Hepatic stellate cell (primary cell): ENCODE data around the gene SFTA2.
A peak's percentile ranks its signal among the peaks of the same experiment; 100 is the strongest.

Experiments used
- DNase-seq: peaks from one replicate; pipeline ENCODE4 v3.0.0; 2011; ENCODE audit warnings: low spot score

SFTA2 gene

DNA sequence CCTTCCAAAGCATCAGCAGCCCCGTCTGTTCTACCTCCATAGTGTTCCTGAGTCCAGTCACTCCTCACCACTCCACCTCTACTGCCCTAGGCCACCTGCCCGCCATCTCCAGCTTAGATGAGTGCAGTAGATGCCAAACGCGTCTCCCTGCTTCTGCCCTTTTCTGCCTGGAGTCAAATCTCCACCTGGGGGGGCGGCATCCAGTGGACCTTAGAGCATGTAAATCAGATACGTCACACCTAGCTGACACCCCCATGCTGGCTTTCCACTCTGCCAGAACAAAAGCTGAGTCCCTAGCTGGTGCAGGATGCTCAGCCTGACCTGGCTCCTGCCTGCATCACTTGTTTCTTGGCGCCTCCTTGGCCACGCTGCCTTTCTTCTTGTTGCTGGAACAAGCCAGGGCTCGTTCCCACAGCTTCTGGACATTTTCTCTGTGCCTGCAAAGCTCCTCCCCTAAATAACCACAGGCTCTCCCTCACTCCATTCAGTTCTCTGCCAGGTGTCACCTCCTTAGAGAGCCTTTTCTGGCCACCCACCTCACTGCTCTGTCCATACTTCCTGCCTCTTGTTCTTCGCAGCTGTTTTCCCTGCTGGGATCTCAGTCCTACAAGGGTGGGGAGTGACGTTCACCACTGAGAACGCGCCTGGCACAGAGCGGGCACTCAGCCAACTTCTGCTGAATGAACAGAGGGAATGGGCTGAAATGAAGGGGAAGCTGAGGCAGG lies 41.9 kb downstream of the SFTA2 start:
- DNase-seq: no peak

DNA sequence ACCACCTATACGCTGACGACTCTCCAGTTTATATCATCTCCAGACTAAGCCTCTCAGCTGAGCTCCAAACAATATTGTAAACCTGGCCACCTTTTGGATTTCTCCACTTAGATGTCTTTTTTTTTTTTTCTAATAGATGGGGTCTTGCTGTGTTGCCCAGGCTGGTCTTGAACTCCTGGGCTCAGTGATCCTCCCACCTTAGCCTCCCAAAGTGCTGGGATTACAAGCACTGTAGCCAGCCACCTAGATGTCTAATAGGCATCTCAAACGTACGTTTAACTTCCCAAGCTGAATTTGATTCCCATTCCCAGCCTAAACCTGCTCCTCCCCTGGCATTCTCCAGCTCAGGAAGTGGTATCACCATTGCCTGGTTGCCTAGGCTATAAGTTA lies 42.5 kb downstream of the SFTA2 start:
- no peak for DNase-seq

DNA sequence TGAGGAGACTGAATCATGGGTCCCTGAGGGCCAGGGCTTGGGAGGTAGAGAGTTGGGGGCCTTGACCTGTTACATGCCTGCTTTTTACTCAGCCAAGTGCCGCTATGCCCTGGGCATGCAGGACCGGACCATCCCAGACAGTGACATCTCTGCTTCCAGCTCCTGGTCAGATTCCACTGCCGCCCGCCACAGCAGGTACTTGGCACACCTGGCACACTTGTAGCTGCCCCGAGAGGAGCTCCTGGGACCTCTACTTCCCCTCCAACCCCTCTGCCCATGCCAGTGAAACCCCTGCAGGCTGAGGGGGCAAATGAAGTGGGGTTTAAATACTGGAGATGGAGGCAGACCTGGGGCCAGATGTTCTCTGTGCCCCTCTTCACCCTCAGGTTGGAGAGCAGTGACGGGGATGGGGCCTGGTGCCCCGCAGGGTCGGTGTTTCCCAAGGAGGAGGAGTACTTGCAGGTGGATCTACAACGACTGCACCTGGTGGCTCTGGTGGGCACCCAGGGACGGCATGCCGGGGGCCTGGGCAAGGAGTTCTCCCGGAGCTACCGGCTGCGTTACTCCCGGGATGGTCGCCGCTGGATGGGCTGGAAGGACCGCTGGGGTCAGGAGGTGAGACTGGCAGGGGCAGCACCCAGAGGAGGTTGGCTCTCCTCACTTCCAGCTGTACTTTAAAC lies 43.0 kb downstream of the SFTA2 start:
- no peak for DNase-seq

DNA sequence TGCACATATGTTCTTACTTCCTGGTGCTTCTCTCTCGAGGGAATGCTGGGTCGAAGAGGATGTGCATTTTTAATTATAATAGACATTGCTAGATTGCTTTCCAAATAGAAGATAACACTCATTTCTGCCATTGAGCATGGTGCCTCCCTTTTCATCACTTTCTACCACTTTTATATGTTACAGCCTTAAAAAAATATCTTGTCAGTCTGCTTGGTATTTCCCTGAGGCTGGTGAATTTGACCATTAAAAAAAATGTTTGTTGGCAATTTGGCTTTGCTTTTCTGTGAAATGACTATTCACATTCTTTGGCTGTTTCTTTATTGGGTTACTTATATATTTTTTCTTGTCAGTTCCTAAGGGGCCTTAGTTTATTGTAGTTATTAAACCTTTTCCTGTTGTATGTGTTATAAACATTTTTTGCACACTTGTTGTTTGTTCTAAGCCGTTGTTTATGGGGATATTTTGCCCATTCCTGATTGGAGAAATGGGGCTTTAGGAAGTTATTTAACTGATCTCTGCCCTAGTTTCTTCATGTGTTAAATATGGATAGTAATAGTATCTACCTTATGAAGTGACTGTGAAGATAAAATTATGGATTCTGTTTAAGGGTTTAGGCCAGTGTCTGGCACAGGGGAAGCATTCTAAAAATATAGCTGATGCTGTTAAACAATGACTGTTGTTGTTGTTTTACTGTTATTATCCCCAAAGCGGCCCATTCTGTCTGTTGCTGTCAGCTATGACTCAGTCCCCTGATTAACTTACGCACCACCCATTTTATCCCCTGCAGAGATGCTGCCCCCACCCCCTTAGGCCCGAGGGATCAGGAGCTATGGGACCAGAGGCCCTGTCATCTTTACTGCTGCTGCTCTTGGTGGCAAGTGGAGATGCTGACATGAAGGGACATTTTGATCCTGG lies 43.8 kb downstream of the SFTA2 start:
- peak; percentile 79 for DNase-seq

DNA sequence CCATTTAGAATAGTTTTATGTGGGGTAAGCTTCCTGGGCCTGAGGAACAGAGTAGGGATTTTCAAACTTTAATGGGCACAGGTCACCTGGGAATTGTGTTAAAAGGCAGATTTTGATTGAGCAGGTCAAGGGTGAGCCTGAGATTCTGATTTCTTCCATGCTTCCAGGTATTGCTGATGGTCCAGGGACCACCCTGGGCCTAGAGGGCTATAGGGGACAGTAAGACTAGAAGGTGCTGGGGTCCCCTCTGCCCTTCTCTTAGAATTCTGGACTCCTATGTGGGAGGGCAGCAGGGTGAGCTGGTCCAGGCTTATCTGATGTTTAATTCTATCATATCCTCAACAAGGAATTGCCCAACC lies 45.1 kb downstream of the SFTA2 start:
- DNase-seq: no peak

DNA sequence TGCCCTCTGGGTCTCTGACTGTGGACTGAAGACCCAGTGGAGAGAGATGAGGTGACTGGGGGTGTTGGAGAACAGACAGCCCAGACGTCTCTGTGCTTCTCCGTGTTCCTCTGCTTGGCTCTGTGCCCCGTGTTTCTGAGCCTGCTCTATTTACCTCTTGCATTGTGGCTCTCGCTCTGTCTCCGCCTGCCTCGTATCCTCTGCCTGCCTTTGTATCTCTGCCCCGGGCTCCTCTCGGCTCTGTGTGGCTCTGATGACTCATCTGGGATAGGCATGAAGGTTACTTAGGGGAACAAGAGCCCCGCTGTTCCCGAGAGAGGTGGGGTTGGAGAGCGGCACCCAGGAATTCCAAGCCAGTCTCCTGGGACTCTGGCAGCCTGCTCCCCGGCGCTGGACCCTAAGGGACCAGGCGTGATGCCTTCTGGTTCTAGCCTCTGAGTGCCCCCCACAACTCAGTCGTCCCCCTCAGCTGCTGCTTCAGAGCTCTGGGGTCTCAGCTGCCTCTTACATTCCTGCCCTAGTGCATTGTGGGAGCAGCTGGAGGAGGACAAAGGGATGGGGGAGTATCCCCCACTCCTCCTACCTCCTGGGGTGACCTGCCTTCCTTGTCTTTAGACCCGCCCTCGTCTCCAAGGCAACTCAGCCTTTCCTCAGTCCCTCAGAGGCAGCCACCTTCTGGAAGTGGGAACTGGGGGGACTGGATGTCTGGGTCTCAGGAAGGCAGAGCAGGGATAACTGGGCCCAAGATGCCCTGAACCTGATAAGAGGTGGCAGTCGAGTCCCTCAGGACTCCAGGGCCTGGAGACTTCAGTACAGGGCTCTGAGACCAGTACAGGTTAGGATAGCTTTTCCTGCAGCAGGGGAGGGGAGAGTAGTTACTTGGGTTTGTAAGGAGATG lies 45.7 kb downstream of the SFTA2 start:
- peak; percentile 88 for DNase-seq

DNA sequence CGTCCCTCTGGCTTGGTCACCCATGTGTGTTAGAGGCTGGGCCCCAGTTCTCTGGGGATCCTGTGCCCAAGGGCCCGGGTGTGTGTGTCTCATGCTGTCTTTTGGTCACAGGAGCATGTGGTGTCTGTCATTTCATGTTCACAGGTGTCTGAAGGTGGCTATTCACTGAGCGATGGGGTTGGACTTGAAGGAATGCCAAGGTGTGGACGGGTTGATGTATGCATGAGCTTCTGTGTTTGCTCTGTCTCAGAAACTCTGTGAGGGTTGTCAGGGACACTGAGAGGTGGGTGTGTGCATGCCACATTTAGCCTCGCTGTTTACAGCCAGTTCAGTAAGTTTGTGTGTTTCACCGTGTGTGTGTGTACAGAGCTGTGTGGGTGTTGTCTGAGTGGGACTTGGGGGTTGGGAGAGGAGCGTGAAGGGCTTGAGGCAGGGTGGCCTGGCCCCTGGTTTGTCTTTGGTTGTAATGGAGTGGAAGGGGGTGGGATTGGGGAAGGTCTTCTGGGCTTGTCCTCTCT lies 46.4 kb downstream of the SFTA2 start:
- peak; percentile 38 for DNase-seq

DNA sequence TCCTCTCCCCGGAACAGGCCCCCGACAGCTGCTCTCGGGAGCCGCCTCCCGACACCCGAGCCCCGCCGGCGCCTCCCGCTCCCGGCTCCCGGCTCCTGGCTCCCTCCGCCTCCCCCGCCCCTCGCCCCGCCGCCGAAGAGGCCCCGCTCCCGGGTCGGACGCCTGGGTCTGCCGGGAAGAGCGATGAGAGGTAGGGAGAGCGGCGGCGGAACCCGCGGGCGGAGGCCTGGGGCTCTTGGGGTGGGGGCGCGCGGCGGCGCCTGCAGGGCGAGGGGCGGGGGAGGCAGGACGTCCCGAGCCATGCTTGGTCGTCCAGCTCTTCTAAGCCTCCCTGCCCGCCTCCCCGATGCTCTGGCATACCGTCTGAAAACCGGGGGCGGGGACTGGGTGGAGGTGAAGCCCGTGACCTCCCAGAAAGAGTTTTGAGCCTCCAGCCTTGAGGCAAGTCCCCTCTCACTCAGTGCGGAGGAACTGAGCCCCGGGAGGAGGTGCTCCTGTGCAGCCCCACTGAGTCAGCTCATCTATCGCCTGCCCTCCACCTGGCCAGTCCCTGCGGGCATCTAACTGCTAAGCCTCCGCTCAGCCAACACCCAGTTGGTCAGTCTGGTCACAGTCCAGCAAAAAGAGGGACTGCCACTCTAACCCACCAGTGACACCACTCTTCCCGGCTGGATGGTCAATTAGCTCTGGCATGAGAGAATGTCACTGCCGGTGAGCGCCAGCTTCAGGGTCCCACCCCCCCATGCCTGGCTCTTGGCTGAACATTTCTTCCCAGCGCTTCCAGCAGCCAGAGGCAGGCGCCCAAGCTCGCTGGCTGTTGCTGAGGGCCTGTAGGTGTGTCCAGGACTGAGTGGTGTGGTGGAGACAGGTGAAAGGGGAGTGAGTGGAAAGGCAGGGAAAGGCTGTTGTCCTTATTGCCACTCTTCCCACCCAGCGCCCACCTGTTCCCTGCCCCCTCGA lies 47.2 kb downstream of the SFTA2 start:
- DNase-seq: peak; percentile 61

DNA sequence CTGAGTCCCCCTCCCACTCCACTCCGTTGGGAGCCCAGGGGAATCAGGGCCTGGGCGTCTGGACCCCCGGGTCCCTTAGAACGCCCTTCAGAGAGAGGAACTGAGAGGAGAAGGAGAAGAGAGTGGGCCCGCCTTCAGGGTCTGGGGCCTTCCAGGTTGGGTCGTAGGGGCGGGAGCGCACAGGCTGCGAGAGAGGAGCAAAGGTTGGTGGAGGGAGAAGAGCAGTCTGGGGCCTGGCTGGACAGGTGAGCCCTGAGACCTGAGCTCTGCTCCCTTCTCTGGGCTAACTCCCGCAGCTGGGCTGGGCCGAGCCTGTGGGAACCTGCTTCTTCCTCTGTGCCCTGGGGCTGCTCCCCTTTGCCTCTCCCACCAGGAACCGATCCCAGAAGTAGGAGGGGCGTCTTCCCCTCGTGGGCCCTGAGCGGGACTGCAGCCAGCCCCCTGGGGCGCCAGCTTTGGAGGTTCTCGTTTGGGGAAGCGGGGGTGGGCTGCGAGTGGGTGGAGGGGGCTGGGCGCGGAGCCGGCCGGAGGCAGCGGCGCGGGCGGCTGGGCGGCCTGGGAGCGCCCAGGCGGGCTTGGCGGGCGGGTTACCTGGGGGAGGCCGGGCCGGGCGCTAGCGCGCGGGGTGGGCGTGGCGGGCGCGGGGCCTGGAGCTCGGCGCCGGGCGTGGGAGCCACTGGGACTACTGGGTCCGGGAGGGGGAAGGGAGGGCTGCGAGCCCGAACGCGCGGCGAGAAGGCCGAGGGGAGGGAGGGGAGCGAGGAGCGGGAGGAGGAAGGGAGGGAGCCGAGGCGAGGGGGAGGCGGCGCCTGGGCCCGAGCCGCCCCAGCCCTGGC lies 48.1 kb downstream of the SFTA2 start, which contains the start of gene DDR1:
DDR1 (plus strand) TSS at position 835 of the 836 bp plus-strand sequence. CDS start 4,211 bp downstream, outside the sequence.
- DNase-seq: peak; percentile 77

DNA sequence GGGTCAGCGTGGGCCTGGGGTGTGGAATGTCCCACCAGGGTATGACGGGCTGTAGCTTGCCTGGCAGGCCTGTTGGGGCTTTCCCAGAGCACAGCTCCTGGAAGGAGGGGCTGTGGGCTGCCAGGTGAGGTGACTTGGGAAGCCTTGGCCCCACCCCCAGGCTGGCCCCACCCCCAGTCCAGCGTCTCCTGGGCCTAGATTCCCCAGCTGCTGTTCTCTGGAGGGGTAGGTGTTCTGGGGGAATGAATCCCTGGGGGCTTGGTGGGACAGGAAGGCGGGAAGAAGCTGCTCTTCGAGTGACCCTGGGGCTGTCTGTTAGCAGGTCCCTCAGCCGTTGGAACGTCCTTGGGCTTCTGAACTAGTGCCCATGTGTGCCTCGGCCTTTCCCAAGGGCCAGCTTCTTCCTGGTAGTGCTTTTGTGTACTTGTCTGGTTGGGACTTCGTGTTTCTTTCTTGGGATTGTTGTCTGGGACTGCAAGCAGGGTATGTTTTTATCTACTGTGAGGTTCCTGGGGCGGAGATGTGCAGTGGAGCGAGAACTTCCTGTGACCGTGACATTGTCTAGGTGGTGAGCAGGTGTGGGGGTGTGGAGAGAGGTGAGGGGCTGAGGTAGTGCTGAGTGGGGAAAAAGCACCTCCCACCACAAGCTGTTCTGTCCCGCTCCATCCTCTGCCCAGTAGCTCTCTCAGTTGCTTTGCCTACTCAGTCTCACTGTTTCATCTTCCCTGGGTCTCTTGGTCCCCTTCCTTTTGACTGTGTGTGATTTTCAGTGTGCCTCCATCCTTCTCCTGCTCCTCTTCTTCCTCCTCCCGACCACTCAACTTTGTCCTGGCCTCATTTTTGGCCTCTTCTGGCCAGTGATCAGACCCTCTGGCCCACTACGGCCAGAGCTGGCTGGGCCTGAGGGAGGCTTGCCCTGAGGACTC lies 48.9 kb downstream of the SFTA2 start:
- peak; percentile 11 for DNase-seq

DNA sequence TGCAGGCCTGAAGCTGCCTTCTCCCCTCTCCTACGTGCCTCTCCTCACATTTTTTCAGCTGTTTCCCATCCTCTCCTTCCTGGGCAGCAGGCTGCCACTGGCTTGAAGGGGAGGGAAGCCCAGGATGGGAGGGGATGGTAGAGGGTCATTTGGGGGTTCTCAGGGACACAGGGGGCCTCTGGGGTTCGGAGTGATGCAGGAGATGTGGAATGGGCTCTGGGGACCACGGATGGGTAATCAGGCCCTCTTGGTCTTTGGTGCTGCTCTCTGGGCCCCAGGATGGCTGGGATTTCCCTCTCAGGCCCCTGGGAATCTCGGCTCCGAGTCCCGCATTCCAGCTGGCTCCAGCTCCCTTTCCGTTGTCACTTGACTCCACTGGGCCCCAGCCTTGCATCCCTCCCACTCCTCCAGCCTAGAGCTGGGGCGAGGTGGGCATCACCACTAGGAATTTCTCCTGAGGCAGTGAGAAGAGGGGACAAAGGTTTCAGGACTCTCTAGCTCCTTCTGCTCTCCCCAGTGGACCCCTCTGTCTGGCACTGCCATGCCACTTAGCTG lies 49.7 kb downstream of the SFTA2 start:
- peak; percentile 24 for DNase-seq

DNA sequence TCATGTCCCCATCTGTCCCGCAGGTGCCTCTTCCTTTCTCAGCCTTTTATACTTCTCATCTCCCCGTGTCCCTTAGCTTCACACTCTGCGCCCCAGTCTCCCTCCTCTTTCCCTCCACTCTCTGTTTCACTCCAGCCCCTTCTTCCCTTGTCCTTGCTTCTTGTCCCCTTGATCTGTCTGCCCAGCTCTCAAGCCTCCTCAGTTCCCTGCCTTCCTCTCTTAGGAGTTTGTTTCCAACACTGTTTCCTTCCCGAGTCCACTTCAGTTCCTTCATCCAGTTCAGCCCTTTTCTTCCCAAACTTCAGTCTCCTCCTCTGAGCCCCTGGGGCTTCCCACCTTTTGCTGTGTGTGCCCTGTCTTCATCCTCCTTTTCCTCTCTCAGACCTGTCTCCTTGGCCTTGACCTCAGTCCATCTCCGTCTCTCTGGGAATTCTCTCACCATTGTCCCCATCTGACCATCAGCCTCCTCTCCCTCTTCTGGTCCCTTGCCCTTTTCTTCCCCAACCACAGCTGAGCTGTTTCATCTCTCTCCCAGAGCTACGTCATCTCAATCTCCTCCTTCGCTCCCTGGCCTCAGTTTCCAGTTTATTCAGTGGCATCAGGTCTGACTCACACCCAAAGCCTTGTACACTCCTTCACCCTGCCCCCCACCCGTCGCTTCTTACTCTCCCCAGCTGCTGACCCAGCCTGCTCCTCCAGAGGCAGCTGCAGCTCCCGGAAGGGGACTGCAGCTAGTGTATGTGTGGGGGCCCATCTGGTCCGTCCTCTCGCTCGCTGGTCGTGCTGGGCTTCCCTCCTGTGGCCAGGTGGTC lies 50.4 kb downstream of the SFTA2 start:
- no peak for DNase-seq
